Natural killer cell (primary cell): ENCODE measurements around the gene CCL18. TPM values are rescaled to one million over a fixed set of nuclear protein-coding genes. Genes with fewer than 3 reads are reported as not detected.
A peak's percentile ranks its signal among the peaks of the same experiment; 100 is the strongest.
"Not testable (repeated sequence)": the region's sequence is repeated elsewhere in the genome, so short reads cannot be mapped to it uniquely, and the experiment has no call there.

Experiments
- ATAC-seq, 3 donors: fragments of 150-1000 bp in 2 of 3; fragments of 200-7000 bp in 1 of 3; cut with Tn5 transposase; 1 replicate in 1 of 3; 2 replicates in 2 of 3; pipeline ENCODE4 v1.10.0; 2021; ENCODE audit warnings: mild to moderate bottlenecking in 2 of 3, moderate library complexity in 2 of 3
- DNase-seq, 2 donors: peaks; one replicate each; pipeline versions ENCODE4 v3.0.0 to v3.0.0-alpha.2; 2013 to 2021; ENCODE audit warnings: mixed read lengths in 1 of 2
- H3K27ac ChIP-seq: one replicate; pipeline ENCODE4 v1.5.1; 2013; ENCODE audit warnings: mild to moderate bottlenecking, low read length
- H3K27me3 ChIP-seq: one replicate; pipeline ENCODE4 v1.6.1; 2013; ENCODE audit warnings: low read length; ENCODE audit not compliant: control insufficient read depth, insufficient read depth
- H3K36me3 ChIP-seq: one replicate; pipeline ENCODE4 v1.6.1; 2013; ENCODE audit warnings: low read length; ENCODE audit not compliant: control insufficient read depth, insufficient read depth
- H3K4me1 ChIP-seq: one replicate; pipeline ENCODE4 v1.6.1; 2013; ENCODE audit warnings: low read length; ENCODE audit not compliant: control insufficient read depth, insufficient read depth
- H3K4me3 ChIP-seq: one replicate; pipeline ENCODE4 v1.5.1; 2013; ENCODE audit warnings: low read length
- H3K9me3 ChIP-seq: one replicate; pipeline ENCODE4 v1.6.1; 2013; ENCODE audit warnings: low read length; ENCODE audit not compliant: control insufficient read depth, insufficient read depth
- H3K27ac Mint-ChIP-seq, 2 donors: one replicate each; pipeline ENCODE4 v1.8.0; 2022; ENCODE audit warnings: mild to moderate bottlenecking in 2 of 2, mixed read lengths in 2 of 2, moderate library complexity in 1 of 2
- H3K27me3 Mint-ChIP-seq, 2 donors: one replicate each; pipeline ENCODE4 v1.8.0; 2022; ENCODE audit warnings: low read depth in 2 of 2, mixed read lengths in 2 of 2
- H3K36me3 Mint-ChIP-seq: one replicate; pipeline ENCODE4 v1.8.0; 2022; ENCODE audit warnings: mixed read lengths
- H3K4me1 Mint-ChIP-seq, 2 donors: one replicate each; pipeline ENCODE4 v1.8.0; 2022; ENCODE audit warnings: mixed read lengths in 2 of 2
- H3K4me3 Mint-ChIP-seq: one replicate; pipeline ENCODE4 v1.8.0; 2022; ENCODE audit warnings: mild to moderate bottlenecking, moderate library complexity, mixed read lengths
- H3K9me3 Mint-ChIP-seq, 2 donors: one replicate each; pipeline ENCODE4 v1.8.0; 2022; ENCODE audit warnings: mixed read lengths in 2 of 2
- CTCF ChIP-seq: fragments of 200-600 bp; IDR thresholded peaks from one replicate; pipeline ENCODE4 v1.8.0; 2022; ENCODE audit warnings: antibody characterized with exemption
- WGBS: methylation state at CpG from one replicate; pipeline ENCODE4 v1.1.7; 2013; ENCODE audit warnings: missing lambda C conversion rate; ENCODE audit not compliant: insufficient coverage; 5-methylcytosine and 5-hydroxymethylcytosine counted together
- intact Hi-C: fragments of 100-400 bp; cut with micrococcal nuclease; formaldehyde crosslinking; loops from one replicate; pipeline ENCODE4 v1.14.2; 2022
- total RNA-seq, 4 donors: library from RNA; stranded (reverse); fragments of 120-200 nt in 1 of 4; gene quantifications; one replicate each; pipeline versions ENCODE4 v1.2.3 to v1.2.4, GENCODE V29; 2013 to 2022

The CCL18 gene
- total RNA-seq, 3 donors from 2014 or later (not counting 1 experiment from before 2014, with no cell fraction given), result 0.54 to 0.55 TPM; not detected in 1

GRCh38 chr17:36092230-36092629 is 28.2 kb downstream of the CCL18 start:
- intact Hi-C loops, result no loop called here
- Histone ChIP-seq H3K9me3 (no peaks in the 10 kb centered on the region), H3K4me1 (peaks cover 59% of the 10 kb centered on the region), H3K27ac (no peak overlapping the region), H3K36me3 (no peaks in the 10 kb centered on the region), H3K27me3 (no peaks in the 10 kb centered on the region), H3K4me3 (no peak overlapping the region)
- Mint-ChIP-seq H3K9me3 (peaks cover 0 to 2% of the 10 kb centered on the region in 2 donors), H3K4me3 (peak overlapping the region; percentile 40), H3K36me3 (no peaks in the 10 kb centered on the region), H3K27me3 (no peaks in the 10 kb centered on the region), H3K27ac (peak overlapping the region; percentile 90 to 100), H3K4me1 (peaks cover 89 to 94% of the 10 kb centered on the region in 2 donors)
- DNase-seq (peak in 1 of 2 donors; percentile 44), ATAC-seq (peak in 2 of 3 donors; percentile 20 to 21)
- 88% methylated on average over 2 of the region's 4 CpGs for WGBS
- TF ChIP-seq CTCF, result no peak

GRCh38 chr17:36092715-36093114 is 28.6 kb downstream of the CCL18 start:
- Mint-ChIP-seq H3K4me1 (peaks cover 86 to 92% of the 10 kb centered on the region in 2 donors), H3K27ac (peak overlapping the region; percentile 90 to 100), H3K4me3 (peak overlapping the region; percentile 40)
- H3K36me3 ChIP-seq, H3K9me3 Mint-ChIP-seq, ATAC-seq, H3K36me3 Mint-ChIP-seq, H3K27me3 Mint-ChIP-seq, DNase-seq, intact Hi-C loops, H3K9me3 ChIP-seq, H3K27me3 ChIP-seq, H3K27ac ChIP-seq, H3K4me3 ChIP-seq: not testable (repeated sequence)
- H3K4me1 ChIP-seq, result peaks cover 59% of the 10 kb centered on the region
- WGBS, result no CpG with 5 or more reads among the region's 6 CpGs

GRCh38 chr17:36094232-36094631 is 30.2 kb downstream of the CCL18 start:
- H3K36me3 ChIP-seq, result no peaks in the 10 kb centered on the region
- H3K4me1 ChIP-seq, result peaks cover 47% of the 10 kb centered on the region
- ATAC-seq (no peak), DNase-seq (no peak)
- Mint-ChIP-seq H3K27me3 (no peaks in the 10 kb centered on the region), H3K36me3 (no peaks in the 10 kb centered on the region), H3K4me3 (peak overlapping the region; percentile 35), H3K4me1 (peaks cover 80 to 83% of the 10 kb centered on the region in 2 donors), H3K27ac (peak overlapping the region; percentile 4 to 17), H3K9me3 (no peaks in the 10 kb centered on the region)
- TF ChIP-seq CTCF, result no peak
- no peak overlapping the region for H3K27ac ChIP-seq
- no peak overlapping the region for H3K4me3 ChIP-seq
- H3K27me3 ChIP-seq, result no peaks in the 10 kb centered on the region
- no peaks in the 10 kb centered on the region for H3K9me3 ChIP-seq
- intact Hi-C loops, result no loop called here
- no CpG with 5 or more reads among the region's 1 CpG for WGBS

- H3K27ac Mint-ChIP-seq, result peak overlapping the region; percentile 4 to 70
These were observed 30.7 kb downstream of the CCL18 start for GRCh38 chr17:36094746-36095145.

More at GRCh38 chr17:36094746-36095145, 30.7 kb downstream of the CCL18 start:
- Histone ChIP-seq H3K9me3 (no peaks in the 10 kb centered on the region), H3K27ac (no peak overlapping the region), H3K4me3 (no peak overlapping the region), H3K4me1 (peaks cover 42% of the 10 kb centered on the region), H3K36me3 (no peaks in the 10 kb centered on the region), H3K27me3 (no peaks in the 10 kb centered on the region)
- H3K36me3 Mint-ChIP-seq, result no peaks in the 10 kb centered on the region
- no peak for ATAC-seq
- WGBS, result 71% methylated on average over 7 of the region's 7 CpGs
- no peak for TF ChIP-seq CTCF
- no peaks in the 10 kb centered on the region for H3K9me3 Mint-ChIP-seq
- no peak for DNase-seq
- peaks cover 80 to 83% of the 10 kb centered on the region in 2 donors for H3K4me1 Mint-ChIP-seq
- intact Hi-C loops, result no loop called here
- H3K4me3 Mint-ChIP-seq, result peak overlapping the region; percentile 29
- no peaks in the 10 kb centered on the region for H3K27me3 Mint-ChIP-seq
